BLaER1 (cell line): ENCODE data around the gene TTC3.

Experiments used
- H3K27ac ChIP-seq: shearing (Covaris generic); formaldehyde crosslinking; 2 replicates; pipeline ENCODE4 v1.8.1; 2022
- H3K27me3 ChIP-seq: shearing (Covaris generic); formaldehyde crosslinking; 2 replicates; pipeline ENCODE4 v1.8.1; 2022
- H3K36me3 ChIP-seq: shearing (Covaris generic); formaldehyde crosslinking; 2 replicates; pipeline ENCODE4 v1.8.1; 2022
- H3K4me1 ChIP-seq: shearing (Covaris generic); formaldehyde crosslinking; 2 replicates; pipeline ENCODE4 v1.8.1; 2022
- H3K4me2 ChIP-seq: shearing (Covaris generic); formaldehyde crosslinking; 2 replicates; pipeline ENCODE4 v1.8.1; 2022
- H3K4me3 ChIP-seq: shearing (Covaris generic); formaldehyde crosslinking; 2 replicates; pipeline ENCODE4 v1.8.1; 2022
- H3K9ac ChIP-seq: shearing (Covaris generic); formaldehyde crosslinking; 2 replicates; pipeline ENCODE4 v1.8.1; 2022
- H3K9me3 ChIP-seq: shearing (Covaris generic); formaldehyde crosslinking; 2 replicates; pipeline ENCODE4 v1.8.1; 2022
- H4K20me1 ChIP-seq: shearing (Covaris generic); formaldehyde crosslinking; 2 replicates; pipeline ENCODE4 v1.8.1; 2022
- Cebpa-rat ChIP-seq: shearing (Covaris generic); IDR thresholded peaks from 2 replicates; pipeline ENCODE4 v1.8.1; 2022

The TTC3 gene

GRCh38 chr21:37072274-37072987, 623 bp upstream of the TTC3 start:
- peak overlapping the region; percentile 91 for H3K4me3 ChIP-seq
- H3K36me3 ChIP-seq = peaks cover 6% of the 10 kb centered on the region
- no peak for TF ChIP-seq Cebpa-rat
- H4K20me1 ChIP-seq = peaks cover 23% of the 10 kb centered on the region
- H3K4me1 ChIP-seq = peaks cover 37% of the 10 kb centered on the region
- peak overlapping the region; percentile 95 for H3K4me2 ChIP-seq
- no peaks in the 10 kb centered on the region for H3K27me3 ChIP-seq
- H3K9ac ChIP-seq = peak overlapping the region; percentile 95
- H3K27ac ChIP-seq = peak overlapping the region; percentile 96
- 0 out of 2 replicates have a peak, but pooled peaks cover 11% of the 10 kb centered on the region for H3K9me3 ChIP-seq

GRCh38 chr21:37073417-37074196, 553 bp downstream of the TTC3 start:
- H4K20me1 ChIP-seq = peaks cover 23% of the 10 kb centered on the region
- peak overlapping the region; percentile 91 for H3K4me3 ChIP-seq
- TF ChIP-seq Cebpa-rat = no peak
- H3K4me1 ChIP-seq = peaks cover 37% of the 10 kb centered on the region
- H3K4me2 ChIP-seq = peak overlapping the region; percentile 93
- H3K9me3 ChIP-seq = peaks cover 16% of the 10 kb centered on the region
- H3K27ac ChIP-seq = peak overlapping the region; percentile 96
- no peaks in the 10 kb centered on the region for H3K27me3 ChIP-seq
- H3K36me3 ChIP-seq = peaks cover 4% of the 10 kb centered on the region
- H3K9ac ChIP-seq = peak overlapping the region; percentile 95

GRCh38 chr21:37074197-37074510, 1.1 kb downstream of the TTC3 start:
- Histone ChIP-seq H3K9me3 (peaks cover 18% of the 10 kb centered on the region), H3K4me3 (peak overlapping the region; percentile 91), H3K36me3 (no peaks in the 10 kb centered on the region; the same call in 1 of the 2 replicates), H3K9ac (peak overlapping the region; percentile 95), H3K4me2 (peak overlapping the region; percentile 93), H3K4me1 (peaks cover 37% of the 10 kb centered on the region), H3K27ac (peak overlapping the region; percentile 96), H3K27me3 (no peaks in the 10 kb centered on the region), H4K20me1 (peaks cover 23% of the 10 kb centered on the region)
- TF ChIP-seq Cebpa-rat = no peak

GRCh38 chr21:37074546-37074945, 1.5 kb downstream of the TTC3 start:
- Histone ChIP-seq H3K27me3 (no peaks in the 10 kb centered on the region), H3K36me3 (no peaks in the 10 kb centered on the region; the same call in 1 of the 2 replicates), H3K4me3 (peak overlapping the region; percentile 91), H3K9me3 (peaks cover 22% of the 10 kb centered on the region), H3K4me2 (peak overlapping the region; percentile 93), H3K9ac (peak overlapping the region; percentile 95), H3K4me1 (peaks cover 37% of the 10 kb centered on the region), H3K27ac (peak overlapping the region; percentile 96), H4K20me1 (peaks cover 23% of the 10 kb centered on the region)
- TF ChIP-seq Cebpa-rat = no peak

- H3K4me1 ChIP-seq = peaks cover 37% of the 10 kb centered on the region
- H3K27me3 ChIP-seq = no peaks in the 10 kb centered on the region
- peak overlapping the region; percentile 93 for H3K4me2 ChIP-seq
- no peak for TF ChIP-seq Cebpa-rat
- no peaks in the 10 kb centered on the region for H3K36me3 ChIP-seq
- H4K20me1 ChIP-seq = peaks cover 24% of the 10 kb centered on the region
- no peak overlapping the region for H3K9ac ChIP-seq
- H3K9me3 ChIP-seq = peaks cover 24% of the 10 kb centered on the region
- peak overlapping the region; percentile 91; the same call in 1 of the 2 replicates for H3K4me3 ChIP-seq
- no peak overlapping the region for H3K27ac ChIP-seq
Observed at GRCh38 chr21:37075214-37075770, 2.2 kb downstream of the TTC3 start.

- H4K20me1 ChIP-seq = peaks cover 34% of the 10 kb centered on the region
- no peak overlapping the region for H3K27ac ChIP-seq
- no peaks in the 10 kb centered on the region for H3K36me3 ChIP-seq
- H3K9me3 ChIP-seq = peaks cover 29% of the 10 kb centered on the region
- no peak overlapping the region for H3K9ac ChIP-seq
- TF ChIP-seq Cebpa-rat = no peak
- no peak overlapping the region for H3K4me2 ChIP-seq
- H3K27me3 ChIP-seq = no peaks in the 10 kb centered on the region
- H3K4me3 ChIP-seq = no peak overlapping the region
- H3K4me1 ChIP-seq = peaks cover 27% of the 10 kb centered on the region
Observed at GRCh38 chr21:37076087-37076850, 3.2 kb downstream of the TTC3 start.

GRCh38 chr21:37077403-37077802, 4.3 kb downstream of the TTC3 start:
- no peak overlapping the region for H3K9ac ChIP-seq
- no peak overlapping the region for H3K4me2 ChIP-seq
- TF ChIP-seq Cebpa-rat = no peak
- no peaks in the 10 kb centered on the region for H3K27me3 ChIP-seq
- no peak overlapping the region for H3K27ac ChIP-seq
- H4K20me1 ChIP-seq = peaks cover 42% of the 10 kb centered on the region
- H3K36me3 ChIP-seq = no peaks in the 10 kb centered on the region
- peaks cover 17% of the 10 kb centered on the region for H3K4me1 ChIP-seq
- H3K9me3 ChIP-seq = peaks cover 30% of the 10 kb centered on the region
- H3K4me3 ChIP-seq = no peak overlapping the region

- Histone ChIP-seq H3K9me3 (peaks cover 30% of the 10 kb centered on the region), H3K27me3 (no peaks in the 10 kb centered on the region), H3K4me3 (no peak overlapping the region), H3K9ac (no peak overlapping the region), H3K27ac (no peak overlapping the region), H3K4me1 (peaks cover 24% of the 10 kb centered on the region), H3K4me2 (no peak overlapping the region), H4K20me1 (peaks cover 56% of the 10 kb centered on the region), H3K36me3 (peaks cover 4% of the 10 kb centered on the region)
- no peak for TF ChIP-seq Cebpa-rat
Observed at GRCh38 chr21:37079211-37079824, 6.3 kb downstream of the TTC3 start.

GRCh38 chr21:37082375-37082774, 9.3 kb downstream of the TTC3 start:
- Histone ChIP-seq H4K20me1 (peaks cover 69% of the 10 kb centered on the region), H3K36me3 (peaks cover 7% of the 10 kb centered on the region), H3K27me3 (no peaks in the 10 kb centered on the region), H3K4me3 (no peak overlapping the region), H3K27ac (no peak overlapping the region), H3K4me1 (peaks cover 10% of the 10 kb centered on the region), H3K9me3 (peaks cover 19% of the 10 kb centered on the region), H3K4me2 (no peak overlapping the region), H3K9ac (no peak overlapping the region)
- no peak for TF ChIP-seq Cebpa-rat
